GM15510 (cell line): ENCODE measurements around the gene MYO1D.

Source experiments
- POLR2A ChIP-seq: IDR thresholded peaks from 3 replicates; pipeline ENCODE4 v1.6.1; 2011; ENCODE audit warnings: borderline replicate concordance; ENCODE audit not compliant: insufficient read length; ENCODE audit errors: extremely low read depth

MYO1D gene

DNA sequence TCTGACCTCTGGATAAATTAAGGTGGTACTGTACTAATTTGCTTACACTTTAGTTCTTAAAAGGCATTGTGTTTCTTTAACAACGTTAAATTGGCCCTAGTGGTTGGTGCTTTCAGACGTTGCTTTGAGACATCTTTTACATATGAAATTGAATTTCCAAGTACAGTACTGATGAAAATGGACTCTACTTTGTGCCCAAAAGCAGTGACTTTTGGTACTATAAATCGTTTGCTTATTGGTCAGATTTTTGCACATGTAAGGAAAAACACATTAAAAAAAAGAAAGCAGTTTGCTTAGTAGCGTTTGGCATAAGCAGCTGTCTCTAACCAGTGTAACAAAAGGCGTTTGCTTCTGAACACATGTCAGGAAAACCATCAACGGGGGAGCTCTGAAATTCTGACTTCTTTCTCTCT, 250.5 kb downstream of the MYO1D start:
- no peak for TF ChIP-seq POLR2A

DNA sequence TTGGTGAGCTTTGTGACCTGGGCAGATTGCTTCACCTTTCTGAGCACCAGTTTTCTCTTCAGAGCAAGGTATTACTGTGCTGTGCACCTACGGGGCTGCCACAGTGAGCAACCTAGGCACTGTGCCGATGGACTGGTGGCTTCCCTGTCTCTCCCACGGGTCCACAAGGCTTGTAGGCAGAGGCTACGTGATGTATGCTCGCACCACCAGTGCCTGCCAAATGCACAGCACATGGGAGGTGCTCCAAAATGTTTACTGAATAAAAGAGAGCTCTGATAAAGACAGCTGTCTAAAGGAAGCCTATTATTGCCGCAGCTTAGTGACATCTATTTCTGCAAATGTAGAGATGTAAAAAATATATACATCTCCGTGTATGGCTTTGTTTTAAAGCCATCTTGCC, 251.0 kb downstream of the MYO1D start:
- TF ChIP-seq POLR2A = no peak

DNA sequence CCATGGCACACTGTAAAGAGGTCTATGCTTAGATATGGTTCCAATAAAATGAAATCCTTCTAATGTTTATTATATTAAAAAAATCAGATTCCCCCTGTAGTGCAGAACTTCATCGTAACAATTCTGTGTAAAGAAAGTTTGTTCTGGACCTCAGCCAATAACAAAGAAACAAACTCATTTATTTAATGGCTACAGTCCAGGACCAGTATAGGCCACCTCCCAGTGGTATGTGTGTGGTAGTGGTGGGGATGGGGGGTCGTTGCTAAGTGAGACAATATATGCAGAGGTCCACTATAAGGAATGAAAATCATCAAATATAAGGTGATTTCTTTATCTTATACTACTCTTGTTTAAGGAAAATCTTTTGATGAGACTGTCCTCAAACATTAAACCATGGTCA, 253.7 kb downstream of the MYO1D start:
- TF ChIP-seq POLR2A = no peak

DNA sequence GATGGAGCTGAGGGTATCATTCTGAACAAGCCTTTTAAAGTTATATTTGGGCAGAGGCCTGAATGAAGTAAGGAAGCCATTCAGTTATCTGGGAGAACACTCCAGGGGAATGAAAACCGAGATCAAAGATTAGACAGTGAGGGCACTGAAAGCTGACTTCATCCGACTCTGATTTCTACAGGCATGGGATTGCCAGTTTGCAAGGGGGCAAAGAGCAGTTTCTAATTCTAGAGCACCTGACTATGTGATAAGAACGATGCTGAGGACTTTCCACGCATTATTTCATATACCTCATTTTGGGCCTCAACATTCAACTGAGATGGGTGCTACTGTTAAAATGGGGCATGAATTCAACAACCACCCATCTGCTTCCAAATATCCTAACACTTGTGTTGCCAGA, 254.4 kb downstream of the MYO1D start:
- TF ChIP-seq POLR2A = no peak

DNA sequence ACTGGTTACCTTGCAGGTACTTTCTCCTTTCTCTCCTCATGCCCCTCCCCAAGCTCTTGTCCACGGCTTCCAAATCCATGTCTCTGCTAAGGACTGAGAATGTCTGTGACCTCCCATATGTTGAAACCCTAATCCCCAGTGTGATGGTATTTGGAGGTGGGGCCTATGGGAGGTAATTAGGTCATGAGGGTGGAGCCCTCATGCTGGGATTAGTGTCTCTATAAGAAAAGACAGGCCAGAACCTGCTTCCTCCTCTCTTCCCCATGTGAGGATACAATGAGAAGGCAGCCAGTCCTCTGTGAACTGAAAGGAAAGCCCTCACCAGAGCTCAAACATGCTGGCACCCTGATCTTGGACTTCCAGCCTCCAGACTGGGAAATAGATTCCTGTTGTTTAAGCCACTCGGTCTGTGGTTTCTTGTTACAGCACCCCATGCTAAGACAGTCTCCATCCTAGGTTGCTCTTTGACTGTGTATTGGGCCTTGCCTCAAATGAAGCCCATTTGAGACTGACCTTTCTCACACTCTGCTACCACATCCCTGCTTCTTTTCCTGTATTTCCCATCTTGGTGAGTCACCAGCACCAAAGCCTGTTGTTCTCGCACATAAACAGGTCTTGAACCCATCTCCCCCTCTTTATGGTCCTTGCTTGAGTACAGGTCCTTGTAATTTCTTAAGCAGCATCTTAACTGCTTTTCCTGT, 255.2 kb downstream of the MYO1D start:
- no peak for TF ChIP-seq POLR2A

DNA sequence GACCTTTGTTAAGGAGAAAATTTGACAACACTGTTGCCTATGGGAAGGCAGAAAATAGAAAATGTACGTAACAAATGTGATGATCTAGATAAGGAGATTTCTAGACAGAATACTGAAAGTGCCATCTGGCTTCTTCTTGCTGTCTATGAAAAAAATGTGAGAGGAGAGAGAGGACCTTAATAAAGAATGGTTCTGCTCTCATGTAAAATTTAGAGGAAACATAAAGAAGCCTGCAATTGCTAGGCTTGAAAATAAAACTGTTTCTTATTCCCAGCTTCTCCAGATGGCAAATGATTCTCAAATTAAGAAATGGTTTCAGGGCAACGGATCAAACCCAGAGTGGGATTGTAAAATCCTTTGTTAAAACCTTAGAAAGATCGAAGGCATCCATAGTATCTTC, 261.6 kb downstream of the MYO1D start:
- TF ChIP-seq POLR2A = no peak

DNA sequence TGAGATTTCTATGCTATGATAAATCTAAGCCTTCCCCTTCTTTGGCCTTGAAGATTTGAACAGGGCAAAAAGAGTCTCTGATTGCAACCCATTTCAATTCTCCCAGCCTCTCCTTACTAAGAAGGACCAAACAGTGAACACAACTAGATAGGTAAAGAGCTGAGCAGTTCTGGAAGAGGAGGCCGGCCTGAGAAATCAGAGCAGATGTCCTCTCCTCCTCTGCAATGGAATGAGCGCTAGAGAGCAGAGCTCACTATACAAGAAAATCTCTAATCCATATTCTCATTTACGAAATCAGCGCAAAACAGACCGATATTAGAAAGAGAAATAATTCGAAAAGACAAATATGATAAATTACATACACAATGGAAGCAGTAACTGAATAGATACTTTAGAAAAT, 266.0 kb downstream of the MYO1D start:
- no peak for TF ChIP-seq POLR2A

DNA sequence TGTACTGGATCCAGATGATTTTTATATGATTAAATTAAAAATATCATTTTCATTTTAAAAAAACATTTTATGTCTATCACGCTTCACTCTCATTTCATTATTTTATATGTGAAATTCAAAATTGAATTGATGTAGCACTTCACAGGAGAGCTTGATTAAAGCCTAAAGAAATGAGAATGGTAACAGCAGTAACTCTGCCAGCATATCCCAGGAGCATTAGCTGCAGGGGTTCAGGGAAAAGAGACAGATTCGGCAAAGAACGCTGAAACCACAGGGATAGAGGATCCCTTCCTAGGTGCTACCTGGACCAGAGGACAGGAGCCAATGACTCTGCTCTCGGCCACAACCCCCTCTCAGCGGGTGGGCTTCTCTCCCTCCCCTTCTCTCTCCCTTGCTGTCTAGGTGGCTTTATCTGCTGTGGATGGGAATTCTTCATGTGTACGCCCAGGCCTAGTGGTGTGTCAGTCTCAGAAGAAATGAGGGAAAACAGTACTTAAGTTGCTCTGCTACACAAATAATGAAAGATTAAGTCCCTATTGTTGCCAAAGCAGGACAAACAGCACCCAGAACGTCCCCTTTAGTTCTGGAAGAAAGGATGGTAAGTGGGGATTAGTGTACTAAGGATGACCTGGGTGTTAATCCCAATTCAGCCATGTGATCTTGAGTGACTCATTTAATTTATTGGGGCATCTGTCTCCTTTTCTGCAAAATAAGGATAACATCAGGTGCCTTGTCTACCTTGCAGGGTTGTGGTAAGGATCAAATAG, 266.9 kb downstream of the MYO1D start:
- TF ChIP-seq POLR2A = no peak

DNA sequence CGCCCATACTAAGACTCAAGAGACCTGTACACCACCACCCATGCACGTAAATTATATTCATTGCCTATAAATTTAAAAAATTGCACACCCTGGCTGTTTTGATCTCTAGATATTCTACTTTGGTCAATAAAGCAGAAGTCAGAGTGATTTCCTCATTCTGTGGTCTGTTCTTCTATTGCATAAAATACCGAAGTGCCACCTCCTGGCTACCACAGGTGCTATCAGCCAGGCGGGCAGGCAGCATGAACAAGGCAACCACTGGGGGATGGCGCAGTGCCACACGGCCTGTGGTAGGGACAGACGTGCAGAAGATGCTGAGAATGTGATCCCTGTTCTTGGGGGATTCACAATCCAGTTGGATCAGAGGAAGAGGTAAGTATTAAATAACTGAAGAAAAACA, 267.8 kb downstream of the MYO1D start:
- TF ChIP-seq POLR2A = no peak

DNA sequence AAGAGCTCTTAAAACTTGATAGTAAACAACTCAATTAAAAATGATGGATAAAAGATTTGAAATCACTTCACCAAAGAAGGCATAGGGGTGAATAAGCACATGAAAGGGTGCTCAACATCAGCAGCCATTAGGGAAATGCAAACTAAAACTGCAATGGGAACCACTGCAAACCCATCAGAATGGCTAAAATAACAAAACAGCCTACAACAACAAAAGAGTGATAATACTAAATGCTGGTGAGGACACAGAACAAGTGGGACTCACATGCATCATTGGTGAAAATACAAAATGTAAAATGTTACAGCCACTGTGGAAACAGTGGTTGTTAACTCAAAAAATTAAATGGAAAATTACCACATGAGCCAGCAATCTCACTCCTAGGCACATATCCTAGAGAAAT, 268.7 kb downstream of the MYO1D start:
- no peak for TF ChIP-seq POLR2A

DNA sequence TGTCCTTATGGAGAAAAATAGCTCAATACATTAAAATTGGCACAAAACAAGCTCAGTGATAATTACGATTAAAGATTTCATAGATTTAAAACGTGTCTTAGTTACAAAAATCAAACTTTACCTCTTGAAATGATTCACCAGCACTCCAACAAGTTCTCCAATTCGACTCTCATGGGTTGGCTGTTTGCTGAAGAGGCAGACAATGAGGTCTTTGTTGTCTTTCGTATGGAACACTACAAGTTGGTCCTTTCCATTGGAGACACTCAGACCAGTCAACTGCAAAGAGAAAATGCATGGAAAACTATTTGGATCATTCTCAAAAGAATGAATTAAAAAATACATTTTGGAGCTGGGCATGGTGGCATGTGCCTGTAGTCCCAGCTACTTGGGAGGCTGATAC, 272.0 kb downstream of the MYO1D start:
- no peak for TF ChIP-seq POLR2A

DNA sequence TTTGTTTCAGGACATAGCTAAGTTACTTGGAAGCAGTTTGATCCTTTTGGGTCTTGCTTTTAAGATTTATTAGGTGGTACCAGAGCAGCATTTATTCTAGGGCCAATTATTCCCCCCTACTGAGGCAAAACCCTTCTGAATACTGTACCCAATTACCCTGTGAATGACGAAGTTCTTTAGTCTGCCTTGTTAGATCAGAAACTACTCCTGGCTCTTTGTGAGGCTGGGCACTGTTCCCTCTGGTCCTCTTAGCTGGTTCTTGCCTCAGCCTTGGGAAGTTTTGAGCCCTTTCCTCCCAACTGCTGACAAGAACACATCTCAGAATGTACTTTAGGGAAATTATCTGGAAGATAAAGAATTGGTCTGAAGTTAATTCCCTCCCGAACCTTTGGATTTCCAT, 274.5 kb downstream of the MYO1D start:
- TF ChIP-seq POLR2A = no peak

DNA sequence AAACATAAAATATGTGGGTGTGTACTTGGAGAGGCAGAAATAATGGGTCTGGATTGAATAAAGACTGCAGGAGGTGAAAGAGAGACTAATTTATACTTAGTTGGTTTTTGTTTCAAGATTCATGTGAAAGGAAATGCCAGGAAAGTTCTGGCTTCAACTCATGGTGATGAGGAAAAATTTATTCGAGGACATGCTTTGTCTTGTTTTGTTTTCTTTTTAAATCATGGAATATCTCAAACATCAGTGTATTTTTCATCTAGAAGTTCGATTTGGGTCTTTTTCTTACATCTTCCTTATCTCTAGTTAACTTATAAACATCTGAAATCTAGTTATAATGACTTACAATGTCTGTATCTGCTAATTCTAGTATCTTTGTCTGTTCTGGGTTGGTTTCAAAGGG, 275.1 kb downstream of the MYO1D start:
- no peak for TF ChIP-seq POLR2A

DNA sequence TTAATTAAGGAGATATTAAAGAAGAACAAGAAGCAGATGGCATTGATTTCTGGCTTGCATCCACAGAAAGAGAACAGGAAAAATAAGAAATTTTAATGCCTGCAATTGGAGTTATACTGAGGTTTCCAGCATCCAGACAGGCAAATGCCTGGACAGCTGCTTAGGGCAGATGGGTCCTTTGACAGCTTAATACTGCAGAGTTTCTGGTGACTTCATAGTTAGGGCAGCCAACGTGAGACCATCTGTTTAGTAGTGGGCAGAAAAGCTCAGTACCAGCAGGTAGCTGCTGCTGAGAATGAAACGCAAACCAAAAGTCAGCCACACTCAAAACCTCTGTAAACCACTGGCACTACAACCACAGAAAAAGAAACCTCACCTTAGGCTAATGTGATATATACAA, 280.3 kb downstream of the MYO1D start:
- TF ChIP-seq POLR2A = no peak

DNA sequence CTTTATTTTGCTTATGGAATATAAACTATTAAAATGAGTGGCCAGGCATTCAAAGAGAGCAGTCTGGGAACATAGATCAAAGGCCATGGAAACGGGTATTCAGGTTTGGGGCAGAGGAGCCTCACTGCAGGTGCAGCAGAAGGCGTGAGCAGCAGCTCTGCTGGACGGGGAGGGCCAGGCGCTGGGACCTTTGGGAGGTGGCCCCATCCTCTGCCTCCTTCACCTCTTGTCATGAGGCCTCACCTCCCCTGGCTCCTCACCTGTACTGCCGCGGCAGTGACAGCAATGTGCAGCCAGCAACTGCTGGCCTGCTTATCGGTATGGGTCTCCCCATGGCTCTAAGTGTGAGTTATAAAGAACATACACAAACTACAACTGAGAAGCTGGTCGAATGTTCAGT, 280.7 kb downstream of the MYO1D start:
- TF ChIP-seq POLR2A = no peak

DNA sequence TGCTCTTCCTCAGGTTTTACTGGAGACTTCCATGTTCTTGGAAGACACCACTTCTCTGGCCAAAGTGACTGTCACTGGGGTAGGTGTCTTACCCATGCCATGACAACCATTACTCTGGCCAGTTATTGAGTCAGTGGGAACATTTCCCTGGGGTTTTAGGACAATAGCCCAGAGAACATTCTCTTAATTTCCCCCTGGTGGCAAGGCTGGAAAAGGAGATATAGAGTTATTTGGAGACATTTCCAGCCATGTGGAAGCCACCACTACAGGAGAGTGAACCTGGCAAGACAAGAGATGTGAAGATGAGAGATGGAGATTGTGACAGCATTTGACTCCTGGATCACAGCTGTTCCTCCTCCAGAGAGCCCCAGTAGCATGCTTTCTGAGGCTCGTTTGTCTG, 283.9 kb downstream of the MYO1D start:
- TF ChIP-seq POLR2A = no peak
